HepG2 (cell line): ENCODE data around the gene SDC3. TPM values are rescaled to one million over a fixed set of nuclear protein-coding genes. Genes with fewer than 3 reads are reported as not detected.
A peak's percentile ranks its signal among the peaks of the same experiment; 100 is the strongest.

ENCODE experiments used
- ARNT ChIP-seq: fragments of 450-650 bp; IDR thresholded peaks from 2 replicates; pipeline ENCODE4 v1.6.1; 2017
- BCLAF1 ChIP-seq: fragments of 450-650 bp; IDR thresholded peaks from 2 replicates; pipeline ENCODE4 v1.6.1; 2017; ENCODE audit warnings: mild to moderate bottlenecking
- CEBPB ChIP-seq: IDR thresholded peaks from 2 replicates; pipeline ENCODE4 v1.6.1; 2011; ENCODE audit warnings: low read depth, low read length, improper control_type of control experiment, borderline replicate concordance
- GABPB1 ChIP-seq: IDR thresholded peaks from 2 replicates; pipeline ENCODE4 v1.6.1; 2016; ENCODE audit warnings: mild to moderate bottlenecking, missing genetic modification reagents, moderate library complexity, missing compliant biosample characterization
- GPBP1L1 ChIP-seq: sonication (generic); formaldehyde crosslinking; IDR thresholded peaks from 2 replicates; pipeline ENCODE4 v1.5.0; 2020; ENCODE audit warnings: mild to moderate bottlenecking, missing genetic modification reagents
- HIVEP1 ChIP-seq: sonication (generic); formaldehyde crosslinking; IDR thresholded peaks from 2 replicates; pipeline ENCODE4 v1.4.0; 2020; ENCODE audit warnings: mild to moderate bottlenecking, missing genetic modification reagents
- HMG20A ChIP-seq: IDR thresholded peaks from 2 replicates; pipeline ENCODE4 v1.6.1; 2016; ENCODE audit warnings: borderline replicate concordance
- HNRNPLL ChIP-seq: fragments of 200-400 bp; formaldehyde crosslinking; IDR thresholded peaks from 2 replicates; pipeline ENCODE4 v1.6.1; 2017; ENCODE audit warnings: mild to moderate bottlenecking, low read depth, low read length; ENCODE audit not compliant: poor library complexity, severe bottlenecking
- IKZF4 ChIP-seq: sonication (generic); formaldehyde crosslinking; IDR thresholded peaks from 2 replicates; pipeline ENCODE4 v1.5.1; 2020; ENCODE audit warnings: borderline replicate concordance, mild to moderate bottlenecking, low read depth, missing genetic modification reagents; ENCODE audit errors: not compliant biosample characterization
- KAT8 ChIP-seq: IDR thresholded peaks from 2 replicates; pipeline ENCODE4 v1.6.1; 2016; ENCODE audit warnings: missing genetic modification reagents, missing compliant biosample characterization
- SMC3 ChIP-seq: IDR thresholded peaks from 2 replicates; pipeline ENCODE4 v1.6.1; 2011; ENCODE audit warnings: low read length, improper control_type of control experiment
- ZMYM2 ChIP-seq: sonication (generic); formaldehyde crosslinking; IDR thresholded peaks from 2 replicates; pipeline ENCODE4 v1.8.0; 2022; ENCODE audit warnings: mild to moderate bottlenecking, missing genetic modification reagents
- ZNF12 ChIP-seq: sonication (generic); formaldehyde crosslinking; IDR thresholded peaks from 2 replicates; pipeline ENCODE4 v1.5.0; 2020; ENCODE audit warnings: missing genetic modification reagents
- ZNF205 ChIP-seq: IDR thresholded peaks from 2 replicates; pipeline ENCODE4 v1.6.1; 2018; ENCODE audit warnings: missing biosample characterization, missing genetic modification reagents
- ZNF253 ChIP-seq: sonication (generic); formaldehyde crosslinking; IDR thresholded peaks from 2 replicates; pipeline ENCODE4 v1.8.0; 2022; ENCODE audit warnings: mild to moderate bottlenecking, missing genetic modification reagents, borderline replicate concordance
- ZNF256 ChIP-seq: sonication (generic); formaldehyde crosslinking; conservative IDR thresholded peaks from 2 replicates; pipeline ENCODE4 v1.4.0; 2020; ENCODE audit warnings: missing genetic modification reagents
- ZNF383 ChIP-seq: sonication (generic); formaldehyde crosslinking; IDR thresholded peaks from 2 replicates; pipeline ENCODE4 v1.4.0; 2020; ENCODE audit warnings: missing genetic modification reagents, mild to moderate bottlenecking, borderline replicate concordance
- ZNF431 ChIP-seq: sonication (generic); formaldehyde crosslinking; IDR thresholded peaks from 2 replicates; pipeline ENCODE4 v1.9.0; 2022; ENCODE audit warnings: missing genetic modification reagents, low read depth, mild to moderate bottlenecking, borderline replicate concordance
- ZNF574 ChIP-seq: sonication (generic); formaldehyde crosslinking; IDR thresholded peaks from 2 replicates; pipeline ENCODE4 v1.4.0; 2020; ENCODE audit warnings: missing genetic modification reagents
- ZNF629 ChIP-seq: sonication (generic); formaldehyde crosslinking; conservative IDR thresholded peaks from 2 replicates; pipeline ENCODE4 v1.5.0; 2020; ENCODE audit warnings: missing genetic modification reagents
- ZNF792 ChIP-seq: IDR thresholded peaks from 2 replicates; pipeline ENCODE4 v1.6.1; 2016
- polyA plus RNA-seq, 8 experiments: library from polyadenylated mRNA; depleted of rRNA in 3 of 8; stranded (reverse) in 7 of 8; unstranded in 1 of 8; fragments of >200 nt; fragmentation: Illumina TruSeq in 4 of 8; extraction: Trizol in 4 of 8; gene quantifications; 2 replicates each; pipeline versions ENCODE4 v1.2.1 to v1.2.3, GENCODE V29; 2011 to 2016; ENCODE audit warnings: low read depth in 4 of 8, missing spikeins in 1 of 8, mixed read lengths in 1 of 8; ENCODE audit not compliant: insufficient read depth in 1 of 8
- total RNA-seq, 5 experiments: library from RNA; depleted of rRNA; stranded (reverse); fragments of >200 nt; fragmentation: Illumina TruSeq; extraction: Trizol; gene quantifications; 2 replicates each; pipeline ENCODE4 v1.2.3, GENCODE V29; 2016; ENCODE audit warnings: low read depth in 1 of 5
- TF ChIP-seq, protein P1 (sequence below): sonication (generic); formaldehyde crosslinking; IDR thresholded peaks from 2 replicates; pipeline ENCODE4 v1.4.0; 2020; ENCODE audit warnings: mild to moderate bottlenecking, missing genetic modification reagents

The SDC3 gene
- total and polyA plus RNA-seq, 2 of the 13 experiments (the other 11 are each of a cell fraction or from before 2014, with no cell fraction given) = 0.49 to 0.84 TPM

DNA sequence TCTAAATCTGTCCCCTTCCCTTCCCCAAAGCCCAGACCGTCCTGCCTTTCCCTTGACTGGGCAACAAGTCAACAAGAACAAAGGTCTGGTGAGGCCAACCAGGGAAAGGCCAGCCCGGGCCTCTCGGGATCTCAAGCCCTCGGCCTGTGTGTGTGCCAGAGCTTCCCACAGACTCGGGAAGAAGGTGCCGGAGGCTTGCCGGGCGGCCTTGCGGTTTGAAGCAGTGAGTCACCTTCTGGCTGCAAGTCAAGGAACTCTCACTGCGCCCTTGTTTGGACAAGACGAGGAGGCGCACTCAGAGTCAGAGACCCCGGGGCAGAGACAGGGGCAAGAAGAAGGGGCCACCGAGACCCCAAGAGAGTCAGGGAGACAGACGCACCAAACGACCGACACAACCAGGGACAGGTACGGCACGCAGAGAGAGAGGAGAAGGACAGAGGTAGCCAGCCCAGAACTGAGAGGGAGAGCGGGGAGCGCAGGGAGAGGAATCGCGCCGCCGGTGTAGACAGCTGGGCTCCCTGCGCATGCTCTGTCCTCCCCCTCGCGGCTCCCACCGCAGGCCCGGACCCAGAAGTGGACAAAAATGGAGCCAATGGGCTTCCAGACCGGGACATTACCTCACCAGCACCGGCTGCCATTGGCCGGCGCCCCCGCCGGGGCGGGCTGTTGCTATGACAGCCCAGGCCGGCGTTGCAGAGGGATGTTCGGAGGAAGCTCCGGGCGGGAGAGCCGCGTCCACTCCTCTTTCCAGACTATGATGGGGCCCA is 84.4 kb downstream of the SDC3 start (continued):
- no peak for TF ChIP-seq GPBP1L1 (CRISPR knock-in tag)
- no peak for TF ChIP-seq BCLAF1
- TF ChIP-seq HIVEP1 (CRISPR knock-in tag) = peak; percentile 56; the same call in 1 of the 2 replicates
- no peak for TF ChIP-seq ZNF383 (CRISPR knock-in tag)
- no peak for TF ChIP-seq IKZF4
- TF ChIP-seq ZNF253 (CRISPR knock-in tag) = no peak
- TF ChIP-seq ARNT = no peak
- no peak for TF ChIP-seq ZNF629 (CRISPR knock-in tag)
- TF ChIP-seq ZNF792 (CRISPR knock-in tag) = no peak
- TF ChIP-seq KAT8 (CRISPR knock-in tag) = 0 out of 2 replicates have a peak, but pooled peaks have one; percentile 16
- TF ChIP-seq HNRNPLL = peak; percentile 69
- TF ChIP-seq ZNF256 (CRISPR knock-in tag) = no peak
- no peak for TF ChIP-seq HMG20A (CRISPR knock-in tag)
- peak; percentile 64; the same call in 1 of the 2 replicates for TF ChIP-seq GABPB1 (CRISPR knock-in tag)
- no peak for TF ChIP-seq ZNF205 (CRISPR knock-in tag)
- no peak for TF ChIP-seq SMC3
- no peak for TF ChIP-seq ZNF12 (CRISPR knock-in tag)
- no peak for TF ChIP-seq ZMYM2 (CRISPR knock-in tag)
- no peak for TF ChIP-seq ZNF574 (CRISPR knock-in tag)
- TF ChIP-seq, protein P1, sequence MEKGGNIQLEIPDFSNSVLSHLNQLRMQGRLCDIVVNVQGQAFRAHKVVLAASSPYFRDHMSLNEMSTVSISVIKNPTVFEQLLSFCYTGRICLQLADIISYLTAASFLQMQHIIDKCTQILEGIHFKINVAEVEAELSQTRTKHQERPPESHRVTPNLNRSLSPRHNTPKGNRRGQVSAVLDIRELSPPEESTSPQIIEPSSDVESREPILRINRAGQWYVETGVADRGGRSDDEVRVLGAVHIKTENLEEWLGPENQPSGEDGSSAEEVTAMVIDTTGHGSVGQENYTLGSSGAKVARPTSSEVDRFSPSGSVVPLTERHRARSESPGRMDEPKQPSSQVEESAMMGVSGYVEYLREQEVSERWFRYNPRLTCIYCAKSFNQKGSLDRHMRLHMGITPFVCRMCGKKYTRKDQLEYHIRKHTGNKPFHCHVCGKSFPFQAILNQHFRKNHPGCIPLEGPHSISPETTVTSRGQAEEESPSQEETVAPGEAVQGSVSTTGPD (CRISPR knock-in tag) = no peak
- no peak for TF ChIP-seq ZNF431
- no peak for TF ChIP-seq CEBPB
